Liver (tissue), 9 donors: ENCODE results near the gene WFDC10A. TPM values are rescaled to one million over a fixed set of nuclear protein-coding genes. Genes with fewer than 3 reads are reported as not detected.

ENCODE experiments used
- DNase-seq: peaks from one replicate; pipeline ENCODE4 v3.0.0-alpha.2; 2017; ENCODE audit warnings: low spot score
- H3K27ac ChIP-seq, 2 donors: one replicate each; pipeline ENCODE4 v1.7.0; 2013; ENCODE audit warnings: inconsistent platforms in 2 of 2, low read length in 2 of 2, control low read depth in 1 of 2, low read depth in 1 of 2, mild to moderate bottlenecking in 1 of 2
- H3K27me3 ChIP-seq, 4 donors: one replicate each; pipeline versions ENCODE4 v1.6.1 to v1.7.0; 2013; ENCODE audit warnings: low read length in 3 of 4, inconsistent platforms in 1 of 4, mild to moderate bottlenecking in 1 of 4, moderate library complexity in 1 of 4; ENCODE audit not compliant: control insufficient read depth in 4 of 4, insufficient read depth in 4 of 4
- H3K36me3 ChIP-seq, 4 donors: one replicate each; pipeline versions ENCODE4 v1.6.1 to v1.7.0; 2013; ENCODE audit warnings: low read length in 3 of 4, mild to moderate bottlenecking in 3 of 4, low read depth in 1 of 4, moderate library complexity in 1 of 4; ENCODE audit not compliant: control insufficient read depth in 4 of 4, insufficient read depth in 3 of 4
- H3K4me1 ChIP-seq, 4 donors: one replicate each; pipeline versions ENCODE4 v1.6.1 to v1.7.0; 2013; ENCODE audit warnings: low read length in 3 of 4, mild to moderate bottlenecking in 3 of 4, moderate library complexity in 1 of 4; ENCODE audit not compliant: control insufficient read depth in 4 of 4, insufficient read depth in 4 of 4
- H3K4me3 ChIP-seq, 3 donors: one replicate each; pipeline versions ENCODE4 v1.6.1 to v1.7.0; 2013; ENCODE audit warnings: low read length in 3 of 3, control low read depth in 1 of 3, low read depth in 1 of 3, mild to moderate bottlenecking in 1 of 3
- H3K9ac ChIP-seq, 2 donors: one replicate each; pipeline ENCODE4 v1.7.0; 2013; ENCODE audit warnings: low read length in 2 of 2, mild to moderate bottlenecking in 2 of 2, moderate library complexity in 2 of 2, control low read depth in 1 of 2, low read depth in 1 of 2
- H3K9me3 ChIP-seq, 4 donors: one replicate each; pipeline versions ENCODE4 v1.6.1 to v1.7.0; 2013; ENCODE audit warnings: low read length in 3 of 4; ENCODE audit not compliant: control insufficient read depth in 4 of 4
- EGR1 ChIP-seq, 2 donors: IDR thresholded peaks; 2 replicates each; pipeline ENCODE4 v1.6.1; 2016 to 2018; ENCODE audit warnings: antibody characterized with exemption in 2 of 2, low read depth in 2 of 2
- FOXA2 ChIP-seq: IDR thresholded peaks from 2 replicates; pipeline ENCODE4 v1.6.1; 2016; ENCODE audit warnings: antibody characterized with exemption
- GABPA ChIP-seq, 2 donors: IDR thresholded peaks in 1 of 2; conservative IDR thresholded peaks in 1 of 2; 2 replicates each; pipeline ENCODE4 v1.6.1; 2016; ENCODE audit warnings: antibody characterized with exemption in 2 of 2, mild to moderate bottlenecking in 1 of 2, moderate library complexity in 1 of 2
- HNF4A ChIP-seq, 2 donors: conservative IDR thresholded peaks; 2 replicates each; pipeline ENCODE4 v1.6.1; 2016; ENCODE audit warnings: antibody characterized with exemption in 2 of 2, mild to moderate bottlenecking in 2 of 2
- HNF4G ChIP-seq: IDR thresholded peaks from 2 replicates; pipeline ENCODE4 v1.6.1; 2016; ENCODE audit warnings: antibody characterized with exemption
- JUND ChIP-seq, 2 donors: IDR thresholded peaks; 2 replicates each; pipeline ENCODE4 v1.6.1; 2016; ENCODE audit warnings: antibody characterized with exemption in 2 of 2
- NR2F2 ChIP-seq: IDR thresholded peaks from 2 replicates; pipeline ENCODE4 v1.6.1; 2016; ENCODE audit warnings: antibody characterized with exemption
- REST ChIP-seq: IDR thresholded peaks from 2 replicates; pipeline ENCODE4 v1.6.1; 2016; ENCODE audit warnings: antibody characterized with exemption, mild to moderate bottlenecking
- RXRA ChIP-seq, 2 donors: IDR thresholded peaks; 2 replicates each; pipeline ENCODE4 v1.6.1; 2017 to 2018; ENCODE audit warnings: antibody characterized with exemption in 2 of 2, mild to moderate bottlenecking in 1 of 2
- SP1 ChIP-seq: IDR thresholded peaks from 2 replicates; pipeline ENCODE4 v1.6.1; 2018; ENCODE audit warnings: antibody characterized with exemption, mild to moderate bottlenecking
- YY1 ChIP-seq: IDR thresholded peaks from 2 replicates; pipeline ENCODE4 v1.6.1; 2016; ENCODE audit warnings: antibody characterized with exemption, mild to moderate bottlenecking
- WGBS: extraction: QIAGEN DNeasy Blood & Tissue Kit; methylation state at CpG from one replicate; pipeline ENCODE4 v1.1.7; 2013; 5-methylcytosine and 5-hydroxymethylcytosine counted together
- polyA plus RNA-seq, 2 donors: library from polyadenylated mRNA; stranded (reverse) in 1 of 2; unstranded in 1 of 2; fragments of 200-250 nt in 1 of 2; fragments of >200 nt in 1 of 2; fragmentation: Nextera tagmentation in 1 of 2; extraction: Ambion mirVana in 1 of 2; gene quantifications; one replicate each; pipeline versions ENCODE4 v1.2.1 to v1.2.3, GENCODE V29; 2013 to 2015
- total RNA-seq, 2 donors: library from RNA; depleted of rRNA; stranded (reverse); fragments of >200 nt; gene quantifications; one replicate each; pipeline ENCODE4 v1.2.3, GENCODE V29; 2014
- TF ChIP-seq, protein P1 (sequence below): IDR thresholded peaks from 2 replicates; pipeline ENCODE4 v1.6.1; 2016; ENCODE audit warnings: antibody characterized with exemption
- TF ChIP-seq, protein P2 (sequence below): IDR thresholded peaks from 2 replicates; pipeline ENCODE4 v1.6.1; 2016; ENCODE audit warnings: antibody characterized with exemption
- donor health status: healthy.
- donor health status: healthy.
- donor health status: healthy.
- donor health status: healthy.
- donor health status: healthy.

WFDC10A gene
- total and polyA plus RNA-seq, 4 donors = not detected

GRCh38 chr20:45593498-45593897, 36.0 kb upstream of the WFDC10A start (continued):
- TF ChIP-seq, protein P1, sequence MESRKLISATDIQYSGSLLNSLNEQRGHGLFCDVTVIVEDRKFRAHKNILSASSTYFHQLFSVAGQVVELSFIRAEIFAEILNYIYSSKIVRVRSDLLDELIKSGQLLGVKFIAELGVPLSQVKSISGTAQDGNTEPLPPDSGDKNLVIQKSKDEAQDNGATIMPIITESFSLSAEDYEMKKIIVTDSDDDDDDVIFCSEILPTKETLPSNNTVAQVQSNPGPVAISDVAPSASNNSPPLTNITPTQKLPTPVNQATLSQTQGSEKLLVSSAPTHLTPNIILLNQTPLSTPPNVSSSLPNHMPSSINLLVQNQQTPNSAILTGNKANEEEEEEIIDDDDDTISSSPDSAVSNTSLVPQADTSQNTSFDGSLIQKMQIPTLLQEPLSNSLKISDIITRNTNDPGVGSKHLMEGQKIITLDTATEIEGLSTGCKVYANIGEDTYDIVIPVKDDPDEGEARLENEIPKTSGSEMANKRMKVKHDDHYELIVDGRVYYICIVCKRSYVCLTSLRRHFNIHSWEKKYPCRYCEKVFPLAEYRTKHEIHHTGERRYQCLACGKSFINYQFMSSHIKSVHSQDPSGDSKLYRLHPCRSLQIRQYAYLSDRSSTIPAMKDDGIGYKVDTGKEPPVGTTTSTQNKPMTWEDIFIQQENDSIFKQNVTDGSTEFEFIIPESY = no peak
- TF ChIP-seq YY1 (no peak), HNF4G (no peak), SP1 (no peak), GABPA (IDR thresholded peaks at IDR 0.05 in 1 of 2, conservative IDR thresholded peaks at IDR 0.05 in 1 of 2) (no peak), JUND (IDR thresholded peaks at IDR 0.05) (no peak), FOXA2 (no peak), EGR1 (IDR thresholded peaks at IDR 0.05; ENCODE audit: low read depth in 2 of 2) (no peak), HNF4A (conservative IDR thresholded peaks at IDR 0.05) (no peak), RXRA (IDR thresholded peaks at IDR 0.05) (no peak)

GRCh38 chr20:45595235-45595634, 34.3 kb upstream of the WFDC10A start:
- no peak for DNase-seq
- Histone ChIP-seq H3K9ac (no peak overlapping the region), H3K4me3 (no peak overlapping the region), H3K4me1 (no peaks in the 10 kb centered on the region), H3K27me3 (peaks cover 0 to 4% (median 1%) of the 10 kb centered on the region in 4 donors), H3K36me3 (no peaks in the 10 kb centered on the region), H3K9me3 (no peaks in the 10 kb centered on the region), H3K27ac (no peak overlapping the region)
- TF ChIP-seq YY1 (no peak), GABPA (IDR thresholded peaks at IDR 0.05 in 1 of 2, conservative IDR thresholded peaks at IDR 0.05 in 1 of 2) (no peak), REST (no peak), EGR1 (IDR thresholded peaks at IDR 0.05; ENCODE audit: low read depth in 2 of 2) (no peak), NR2F2 (no peak), HNF4G (no peak), HNF4A (conservative IDR thresholded peaks at IDR 0.05) (no peak), RXRA (IDR thresholded peaks at IDR 0.05) (no peak), JUND (IDR thresholded peaks at IDR 0.05) (no peak)
- TF ChIP-seq, protein P2, sequence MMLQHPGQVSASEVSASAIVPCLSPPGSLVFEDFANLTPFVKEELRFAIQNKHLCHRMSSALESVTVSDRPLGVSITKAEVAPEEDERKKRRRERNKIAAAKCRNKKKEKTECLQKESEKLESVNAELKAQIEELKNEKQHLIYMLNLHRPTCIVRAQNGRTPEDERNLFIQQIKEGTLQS = no peak
- TF ChIP-seq, protein P1 = no peak
- 0% methylated on average over 1 of the region's 1 CpG for WGBS
